Loucy (cell line): ENCODE results near the gene RP9.

Experiments used
- EZH2phosphoT487 ChIP-seq: fragments of 200-600 bp; IDR thresholded peaks from 2 replicates; pipeline ENCODE4 v1.6.1; 2018; ENCODE audit warnings: antibody characterized with exemption, mild to moderate bottlenecking, moderate library complexity, borderline replicate concordance
- TF ChIP-seq, protein P1 (sequence below): fragments of 200-600 bp; sonication (generic); conservative IDR thresholded peaks from 2 replicates; pipeline ENCODE4 v1.5.1; 2014; ENCODE audit warnings: mild to moderate bottlenecking, antibody characterized with exemption, low read length

DNA sequence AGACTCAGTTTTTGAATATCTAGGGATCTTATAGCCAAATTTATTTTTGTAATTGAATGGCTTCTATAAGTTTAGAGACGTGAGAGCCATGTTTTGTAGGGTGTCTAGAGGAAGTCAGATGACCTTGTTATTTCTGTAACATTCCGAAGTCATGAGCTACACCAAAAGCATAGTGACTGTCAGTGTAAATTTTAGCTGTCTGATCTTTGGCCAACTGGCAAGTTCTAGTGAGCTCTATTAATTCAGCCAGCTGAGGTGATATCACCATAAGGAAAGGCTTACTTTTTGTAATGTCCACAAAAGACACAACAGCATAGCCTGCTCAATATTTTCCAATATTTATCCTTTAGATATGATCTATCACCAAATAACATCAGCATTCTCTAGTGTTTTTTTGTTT, 36.7 kb downstream of the RP9 start:
- TF ChIP-seq, protein P1, sequence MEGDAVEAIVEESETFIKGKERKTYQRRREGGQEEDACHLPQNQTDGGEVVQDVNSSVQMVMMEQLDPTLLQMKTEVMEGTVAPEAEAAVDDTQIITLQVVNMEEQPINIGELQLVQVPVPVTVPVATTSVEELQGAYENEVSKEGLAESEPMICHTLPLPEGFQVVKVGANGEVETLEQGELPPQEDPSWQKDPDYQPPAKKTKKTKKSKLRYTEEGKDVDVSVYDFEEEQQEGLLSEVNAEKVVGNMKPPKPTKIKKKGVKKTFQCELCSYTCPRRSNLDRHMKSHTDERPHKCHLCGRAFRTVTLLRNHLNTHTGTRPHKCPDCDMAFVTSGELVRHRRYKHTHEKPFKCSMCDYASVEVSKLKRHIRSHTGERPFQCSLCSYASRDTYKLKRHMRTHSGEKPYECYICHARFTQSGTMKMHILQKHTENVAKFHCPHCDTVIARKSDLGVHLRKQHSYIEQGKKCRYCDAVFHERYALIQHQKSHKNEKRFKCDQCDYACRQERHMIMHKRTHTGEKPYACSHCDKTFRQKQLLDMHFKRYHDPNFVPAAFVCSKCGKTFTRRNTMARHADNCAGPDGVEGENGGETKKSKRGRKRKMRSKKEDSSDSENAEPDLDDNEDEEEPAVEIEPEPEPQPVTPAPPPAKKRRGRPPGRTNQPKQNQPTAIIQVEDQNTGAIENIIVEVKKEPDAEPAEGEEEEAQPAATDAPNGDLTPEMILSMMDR, result no peak
- TF ChIP-seq EZH2phosphoT487, result no peak
